AG10803 (cell line): ENCODE data around the gene ALDOA.
A peak's percentile ranks its signal among the peaks of the same experiment; 100 is the strongest.

ENCODE experiments used
- DNase-seq: peaks from one replicate; pipeline ENCODE4 v3.0.0; 2010; ENCODE audit warnings: low read depth
- H3K4me3 ChIP-seq: 2 replicates; pipeline ENCODE4 v1.5.1; 2011; ENCODE audit warnings: mild to moderate bottlenecking, low read length, control low read depth
- TF ChIP-seq, protein P1 (sequence below): conservative IDR thresholded peaks from 2 replicates; pipeline ENCODE4 v1.5.1; 2011; ENCODE audit warnings: mild to moderate bottlenecking, low read length, control low read depth, inconsistent platforms

The ALDOA gene

DNA sequence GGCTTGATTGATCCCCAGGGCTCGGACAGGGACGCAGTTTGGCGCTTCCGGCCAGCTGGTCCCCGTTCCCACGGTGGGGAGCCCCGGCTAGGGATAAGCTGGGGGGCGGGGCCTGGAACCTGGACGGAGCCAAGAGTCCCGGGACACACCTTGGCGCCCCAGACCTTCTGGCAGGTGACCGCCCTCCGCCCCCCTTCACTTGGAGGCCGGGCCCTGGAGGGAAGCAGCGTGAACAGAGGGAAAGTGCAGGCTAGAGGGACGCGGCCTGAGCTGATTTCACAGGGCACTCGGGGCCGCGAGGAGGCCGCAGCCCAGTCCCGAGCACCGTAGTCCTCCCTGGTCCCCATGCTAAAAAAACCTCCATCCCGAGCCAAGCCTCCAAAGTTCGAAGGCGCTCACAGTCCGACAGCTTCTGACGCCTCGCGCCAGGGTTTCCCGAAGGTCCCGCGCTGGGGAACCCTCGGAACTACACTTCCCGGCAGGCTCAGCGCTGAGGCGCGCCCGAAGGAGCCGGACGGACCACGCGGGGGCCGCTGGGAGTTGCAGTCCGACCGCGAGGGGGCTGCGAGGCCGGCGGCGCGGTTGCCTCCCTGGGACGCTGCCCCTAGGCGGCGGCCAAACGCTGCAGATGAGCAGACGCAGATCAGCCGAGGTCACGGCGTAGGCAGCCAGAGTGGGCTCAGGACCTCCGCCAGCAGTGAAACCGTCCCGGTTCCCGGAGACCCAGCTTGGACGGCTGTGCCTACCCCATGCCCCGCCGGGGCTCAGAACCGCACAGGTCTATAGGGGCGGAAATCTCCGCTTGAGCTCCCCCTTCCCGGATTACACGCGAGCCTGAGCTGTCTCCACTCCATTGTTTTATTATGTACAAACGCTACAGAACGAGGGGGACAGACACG, 26.2 kb downstream of the ALDOA start, which contains the start of gene TBX6:
Gene TBX6 (minus strand): TSS at position 451 of the 899 bp plus-strand sequence. CDS start 731 bp downstream, outside the sequence.
- peak; percentile 85 for DNase-seq
- H3K4me3 ChIP-seq = peak within 1 kb of the TSS; percentile 61
- TF ChIP-seq, protein P1, sequence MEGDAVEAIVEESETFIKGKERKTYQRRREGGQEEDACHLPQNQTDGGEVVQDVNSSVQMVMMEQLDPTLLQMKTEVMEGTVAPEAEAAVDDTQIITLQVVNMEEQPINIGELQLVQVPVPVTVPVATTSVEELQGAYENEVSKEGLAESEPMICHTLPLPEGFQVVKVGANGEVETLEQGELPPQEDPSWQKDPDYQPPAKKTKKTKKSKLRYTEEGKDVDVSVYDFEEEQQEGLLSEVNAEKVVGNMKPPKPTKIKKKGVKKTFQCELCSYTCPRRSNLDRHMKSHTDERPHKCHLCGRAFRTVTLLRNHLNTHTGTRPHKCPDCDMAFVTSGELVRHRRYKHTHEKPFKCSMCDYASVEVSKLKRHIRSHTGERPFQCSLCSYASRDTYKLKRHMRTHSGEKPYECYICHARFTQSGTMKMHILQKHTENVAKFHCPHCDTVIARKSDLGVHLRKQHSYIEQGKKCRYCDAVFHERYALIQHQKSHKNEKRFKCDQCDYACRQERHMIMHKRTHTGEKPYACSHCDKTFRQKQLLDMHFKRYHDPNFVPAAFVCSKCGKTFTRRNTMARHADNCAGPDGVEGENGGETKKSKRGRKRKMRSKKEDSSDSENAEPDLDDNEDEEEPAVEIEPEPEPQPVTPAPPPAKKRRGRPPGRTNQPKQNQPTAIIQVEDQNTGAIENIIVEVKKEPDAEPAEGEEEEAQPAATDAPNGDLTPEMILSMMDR = peak; percentile 64

DNA sequence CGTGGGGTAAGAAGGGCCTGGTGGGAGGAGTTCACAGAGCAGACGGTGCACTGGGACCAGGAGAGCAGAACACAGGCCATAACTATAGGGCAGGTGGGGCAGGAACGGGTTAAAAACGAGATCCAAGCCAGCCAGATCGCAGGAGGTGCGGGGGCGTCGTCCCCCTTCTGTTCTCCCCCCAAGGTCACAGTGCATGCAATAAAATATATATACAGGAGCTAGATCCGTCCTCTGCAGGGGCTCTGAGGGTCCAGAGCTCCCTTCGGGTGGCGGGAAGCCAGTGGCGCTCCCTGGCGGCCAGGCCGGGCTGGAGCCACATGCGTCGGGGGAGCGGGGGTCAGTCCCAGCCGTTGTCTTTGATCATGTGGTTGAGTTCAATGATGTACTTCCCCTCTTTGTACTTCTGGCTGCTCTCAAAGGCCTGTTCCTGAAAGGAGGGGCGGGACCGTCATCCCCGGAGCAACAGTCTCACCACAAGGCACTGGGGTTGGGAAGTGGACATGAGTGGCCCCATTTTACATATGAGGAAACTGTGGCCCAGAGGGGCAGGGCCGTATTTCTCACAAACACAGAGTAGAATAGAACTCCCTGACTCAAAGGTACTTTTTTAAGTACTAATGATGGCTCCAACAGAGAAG, 26.9 kb downstream of the ALDOA start:
- TF ChIP-seq, protein P1 = peak; percentile 54
- peak overlapping the region; percentile 41 for H3K4me3 ChIP-seq
- DNase-seq = peak; percentile 42

DNA sequence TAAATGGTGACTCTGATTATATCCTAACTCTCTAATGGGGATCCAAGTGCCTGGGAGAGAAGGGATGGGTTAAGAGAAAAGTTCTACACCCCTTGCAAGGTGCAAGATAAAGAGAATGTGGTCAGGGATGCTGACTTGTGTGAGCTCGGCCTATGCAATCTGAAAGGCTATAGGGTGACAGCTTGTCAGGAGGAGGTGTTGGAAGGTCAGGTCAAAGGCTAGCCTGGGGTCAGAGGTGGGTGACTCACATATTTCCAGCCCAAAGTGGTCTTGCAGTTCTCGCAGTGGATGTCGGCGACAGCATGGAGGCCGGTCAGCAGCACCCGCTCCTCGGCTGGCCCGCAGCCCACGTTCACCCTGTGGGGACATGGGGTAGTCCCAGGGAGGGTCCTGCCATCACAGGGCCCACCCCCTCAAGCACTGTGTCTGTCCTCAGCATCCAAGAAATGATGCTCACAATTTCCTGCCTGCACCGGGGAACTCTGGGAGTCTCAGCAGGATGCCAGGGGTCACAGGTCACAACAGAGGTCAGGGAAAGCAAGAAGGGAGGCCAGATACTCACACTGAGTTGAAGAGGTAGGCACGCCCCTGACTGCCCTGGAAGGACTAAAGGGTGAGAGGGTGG, 29.1 kb downstream of the ALDOA start:
- DNase-seq = no peak
- peak overlapping the region; percentile 95 for H3K4me3 ChIP-seq
- TF ChIP-seq, protein P1 = no peak

DNA sequence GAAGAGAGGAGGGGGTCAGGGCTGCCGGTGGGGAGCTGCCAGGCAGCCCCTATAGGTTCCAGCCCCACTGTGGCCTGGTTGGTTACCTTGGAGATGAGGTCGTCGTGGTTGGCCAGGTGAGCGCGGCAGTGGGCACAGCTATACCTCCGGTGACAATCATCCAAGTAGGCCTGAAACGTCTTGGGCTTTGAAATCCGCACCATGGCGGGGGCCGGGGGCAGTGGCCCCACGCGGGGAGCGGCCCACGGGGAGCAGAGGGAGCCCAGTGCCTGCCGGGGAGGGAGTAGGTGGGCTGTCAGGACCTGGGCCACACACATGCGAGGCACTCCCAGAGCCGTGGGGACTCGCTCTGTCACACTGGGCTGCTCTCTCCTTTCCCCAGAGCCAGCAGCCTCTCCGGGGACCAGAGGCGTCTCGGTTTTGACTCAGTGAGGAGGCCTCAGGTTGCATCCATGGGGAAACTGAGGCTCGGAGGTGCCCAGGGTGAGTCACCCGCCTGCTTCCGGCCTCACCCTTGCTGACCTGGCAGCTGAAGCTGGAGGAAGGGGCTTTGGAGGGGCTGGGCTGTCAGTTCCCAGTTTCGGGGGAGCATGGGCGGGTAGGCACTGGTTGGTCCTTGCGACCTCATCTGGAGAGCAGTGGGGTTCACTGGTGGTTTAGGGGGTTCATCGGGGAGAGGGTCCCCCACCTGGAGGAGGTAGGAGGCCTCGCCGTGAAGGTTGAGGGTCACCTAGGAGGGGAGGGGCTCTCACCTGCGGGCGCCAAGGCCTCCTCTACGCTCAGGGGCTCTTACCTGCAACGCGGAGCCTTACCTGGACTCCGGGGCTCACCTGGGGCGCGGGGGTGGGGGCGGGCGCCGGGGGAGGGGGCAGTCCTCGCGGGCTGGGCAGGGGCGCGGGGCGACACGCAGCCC, 29.9 kb downstream of the ALDOA start:
- peak overlapping the region; percentile 95 for H3K4me3 ChIP-seq
- no peak for DNase-seq
- TF ChIP-seq, protein P1 = no peak

DNA sequence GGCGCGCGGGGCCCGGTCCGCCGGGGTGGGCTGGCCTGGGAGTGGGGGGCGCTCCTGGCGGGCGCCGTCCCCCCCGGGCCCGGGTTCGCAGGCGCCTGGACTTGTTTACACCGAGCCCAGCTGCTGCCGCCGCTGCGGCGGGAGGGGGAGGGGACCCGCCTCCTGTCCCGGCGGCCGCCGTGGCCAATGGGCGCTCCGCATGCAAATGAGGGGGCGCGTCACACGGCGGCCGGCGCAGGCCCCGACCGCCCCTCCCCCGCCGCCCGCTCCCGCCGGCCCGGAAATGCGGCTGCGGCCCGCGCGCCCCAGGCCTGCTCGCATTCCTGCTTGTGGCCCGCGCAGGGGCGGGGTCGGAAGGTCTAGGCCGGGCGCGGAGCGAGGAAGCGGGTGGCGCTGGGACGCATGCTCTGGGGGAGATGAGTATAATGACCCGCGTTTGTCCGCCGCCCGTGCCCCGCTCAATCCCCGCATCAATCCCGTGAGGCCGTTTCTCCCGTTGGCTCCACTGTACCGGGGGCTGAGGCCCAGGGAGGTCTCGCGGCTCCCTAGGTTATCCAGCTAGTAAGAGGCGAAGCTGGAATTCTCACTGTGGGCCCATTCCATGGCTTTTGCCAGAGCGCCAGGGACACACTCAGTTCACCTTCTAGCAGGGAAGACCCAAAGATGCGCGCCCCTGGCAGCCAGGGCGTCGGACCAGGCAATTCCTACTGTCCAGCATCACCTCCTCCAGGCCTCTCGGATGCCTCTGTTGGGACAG, 30.7 kb downstream of the ALDOA start, which contains the start of gene YPEL3:
Gene YPEL3 (minus strand): TSS at position 109 of the 757 bp plus-strand sequence. CDS start 731 bp downstream, outside the sequence.
- peak; percentile 89 for DNase-seq
- TF ChIP-seq, protein P1 = no peak
- peak within 1 kb of the TSS; percentile 95 for H3K4me3 ChIP-seq
